ENCODE data around the gene IQGAP1.
"Not testable (repeated sequence)": the region's sequence is repeated elsewhere in the genome, so short reads cannot be mapped to it uniquely, and the experiment has no call there.

The IQGAP1 gene

DNA sequence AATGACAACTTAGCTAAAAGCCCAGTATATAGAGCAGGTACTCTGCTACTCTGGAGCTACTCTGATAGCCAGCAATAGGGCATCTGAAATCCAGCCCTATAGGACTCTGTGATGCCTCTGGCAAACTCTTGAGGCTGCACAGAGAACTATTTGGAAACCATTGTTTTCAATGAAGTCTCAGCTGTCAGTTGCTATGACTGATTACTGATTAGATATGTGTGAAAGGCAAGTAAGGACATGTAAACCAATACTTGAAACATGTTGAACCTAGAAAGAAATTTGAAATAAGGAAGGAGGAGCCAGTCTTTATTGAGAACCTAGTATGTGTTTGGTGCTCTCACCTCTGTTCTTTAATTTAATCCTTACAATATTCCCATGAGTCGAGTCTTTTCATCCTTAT lies 101.5 kb downstream of the IQGAP1 start:
- FAIRE-seq = no peak

DNA sequence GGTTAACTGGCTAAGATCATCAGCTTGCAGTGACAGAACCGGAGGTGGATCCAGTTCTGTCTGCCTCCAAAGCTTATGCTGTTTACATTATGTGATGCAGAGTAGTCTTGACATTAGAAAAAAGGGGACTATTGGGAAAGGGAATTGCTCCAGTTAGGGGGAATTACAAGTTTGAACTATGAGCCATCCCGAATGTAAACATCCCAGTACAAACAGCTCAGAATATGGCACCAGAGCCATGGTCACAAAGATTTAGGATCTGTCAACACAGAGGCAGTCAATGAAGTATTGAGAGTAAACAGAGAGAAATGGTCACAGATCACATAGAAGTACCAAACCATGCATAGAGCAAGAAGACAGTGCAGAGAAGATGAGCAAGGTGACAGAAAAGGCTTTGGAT lies 101.9 kb downstream of the IQGAP1 start:
- no peak for FAIRE-seq

DNA sequence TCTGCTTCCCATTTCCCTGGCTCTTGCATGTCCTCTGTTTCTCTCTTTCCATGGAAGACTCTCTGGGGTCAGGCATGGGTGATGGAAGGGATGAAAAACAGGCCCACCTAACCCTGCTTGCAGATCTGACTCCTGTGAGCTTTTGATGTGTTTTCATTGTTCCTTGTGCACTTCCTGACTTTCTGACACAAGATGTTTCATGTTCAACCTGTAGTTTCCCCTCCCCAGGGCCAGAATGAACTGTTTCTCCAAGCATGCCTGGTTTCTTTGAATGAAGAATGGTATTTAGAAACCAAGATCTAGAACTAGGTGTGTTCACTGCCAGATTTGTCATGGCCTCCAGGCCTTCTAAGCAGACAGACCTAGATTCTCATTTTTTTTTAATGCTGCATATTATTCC lies 105.6 kb downstream of the IQGAP1 start:
- FAIRE-seq = no peak

DNA sequence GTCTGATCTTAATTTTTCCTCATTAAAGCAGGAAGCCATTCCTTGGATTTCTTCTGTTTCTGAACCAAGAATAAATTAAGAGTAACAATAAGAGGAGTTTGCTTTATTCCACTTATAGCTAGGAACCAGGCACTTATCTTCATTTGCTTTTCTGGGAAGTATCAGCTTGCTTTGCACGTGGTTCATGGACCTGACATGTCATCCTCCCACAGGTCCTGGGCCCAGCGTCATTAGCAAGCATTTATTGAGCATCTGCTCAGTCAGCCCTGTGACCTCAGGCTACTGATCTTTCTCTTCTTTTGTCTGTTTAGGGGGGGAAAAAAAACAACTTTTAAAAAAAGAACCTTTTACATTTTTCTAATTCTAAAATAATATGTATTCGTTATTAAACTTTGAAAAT lies 107.0 kb downstream of the IQGAP1 start:
- no peak for FAIRE-seq

DNA sequence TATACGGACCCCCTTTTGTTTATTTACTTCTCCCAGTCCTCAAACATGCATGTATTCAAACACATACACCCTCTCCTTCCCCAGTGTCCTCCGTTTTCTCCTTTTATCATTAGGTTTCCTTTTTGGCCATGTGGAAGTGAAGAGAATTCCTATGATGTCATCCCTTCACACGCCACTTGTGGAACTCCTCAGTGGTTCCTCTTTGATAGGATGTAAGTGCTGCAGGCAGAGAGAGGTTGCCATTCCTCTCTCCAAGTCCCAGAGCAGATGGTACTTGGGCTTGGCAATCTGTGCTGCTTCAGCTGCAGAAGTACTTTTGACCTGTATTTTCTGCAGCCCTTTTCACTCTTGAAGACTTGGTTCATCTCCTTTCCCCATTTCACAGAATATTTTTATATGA lies 108.7 kb downstream of the IQGAP1 start:
- FAIRE-seq = no peak

DNA sequence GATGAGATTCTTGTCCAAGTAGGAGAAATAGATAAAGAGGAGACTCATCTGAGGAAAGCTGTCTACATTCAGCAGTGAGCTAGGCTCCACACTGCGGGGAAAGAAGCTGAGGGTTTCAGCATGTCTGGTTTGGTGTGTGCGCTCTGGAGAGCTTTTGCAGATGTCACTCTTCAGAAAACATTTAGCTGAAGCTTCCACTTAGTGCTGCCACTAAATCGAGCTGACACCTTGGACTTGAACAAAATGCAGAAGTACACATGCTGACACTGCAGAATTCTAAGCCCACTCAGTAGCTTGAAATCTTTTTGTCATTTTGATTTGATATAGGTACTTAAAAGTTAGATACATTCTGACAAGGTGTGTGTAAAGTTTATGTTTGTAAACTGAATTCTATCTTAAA lies 109.3 kb downstream of the IQGAP1 start:
- no peak for FAIRE-seq

DNA sequence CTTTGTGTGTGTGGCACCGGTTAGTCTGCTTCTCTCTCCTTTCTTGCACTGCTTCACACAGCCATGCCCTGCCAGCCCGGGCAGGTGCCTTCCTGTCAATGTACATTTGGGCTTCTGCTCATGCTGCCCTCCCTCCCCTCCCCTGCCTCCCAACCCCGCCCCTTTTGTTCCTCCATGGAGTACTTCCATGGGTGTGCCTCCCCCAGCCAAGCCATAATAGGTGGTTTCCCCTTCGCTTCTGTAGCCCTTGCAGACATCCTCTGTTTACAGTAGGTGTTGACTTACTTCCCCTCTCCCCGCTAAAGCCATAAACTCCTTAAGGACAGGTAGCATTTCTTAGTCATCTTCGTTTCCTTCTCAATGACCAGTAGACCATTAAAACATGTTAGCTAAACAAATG lies 109.9 kb downstream of the IQGAP1 start:
- no peak for FAIRE-seq

DNA sequence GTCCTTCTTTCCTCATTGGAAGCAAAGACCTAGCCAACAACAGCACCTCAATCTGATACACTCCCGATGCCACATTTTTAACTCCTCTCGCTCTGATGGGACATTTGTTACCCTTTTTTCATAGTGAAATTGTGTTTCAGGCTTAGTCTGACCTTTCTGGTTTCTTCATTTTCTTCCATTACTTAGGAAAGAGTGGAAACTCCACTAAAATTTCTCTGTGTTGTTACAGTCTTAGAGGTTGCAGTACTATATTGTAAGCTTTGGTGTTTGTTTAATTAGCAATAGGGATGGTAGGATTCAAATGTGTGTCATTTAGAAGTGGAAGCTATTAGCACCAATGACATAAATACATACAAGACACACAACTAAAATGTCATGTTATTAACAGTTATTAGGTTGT lies 112.1 kb downstream of the IQGAP1 start:
- FAIRE-seq = no peak

DNA sequence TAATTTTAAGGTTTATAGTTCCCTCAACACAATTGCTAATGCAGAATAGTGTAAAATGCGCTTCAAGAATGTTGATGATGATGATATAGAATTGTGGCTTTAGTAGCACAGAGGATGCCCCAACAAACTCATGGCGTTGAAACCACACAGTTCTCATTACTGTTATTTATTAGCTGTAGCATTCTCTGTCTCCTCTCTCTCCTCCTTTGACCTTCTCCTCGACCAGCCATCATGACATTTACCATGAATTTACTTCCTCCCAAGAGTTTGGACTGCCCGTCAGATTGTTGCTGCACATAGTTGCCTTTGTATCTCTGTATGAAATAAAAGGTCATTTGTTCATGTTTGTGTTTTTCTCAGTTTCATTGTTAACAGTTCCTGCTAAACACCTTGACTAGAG lies 113.9 kb downstream of the IQGAP1 start:
- FAIRE-seq = no peak

DNA sequence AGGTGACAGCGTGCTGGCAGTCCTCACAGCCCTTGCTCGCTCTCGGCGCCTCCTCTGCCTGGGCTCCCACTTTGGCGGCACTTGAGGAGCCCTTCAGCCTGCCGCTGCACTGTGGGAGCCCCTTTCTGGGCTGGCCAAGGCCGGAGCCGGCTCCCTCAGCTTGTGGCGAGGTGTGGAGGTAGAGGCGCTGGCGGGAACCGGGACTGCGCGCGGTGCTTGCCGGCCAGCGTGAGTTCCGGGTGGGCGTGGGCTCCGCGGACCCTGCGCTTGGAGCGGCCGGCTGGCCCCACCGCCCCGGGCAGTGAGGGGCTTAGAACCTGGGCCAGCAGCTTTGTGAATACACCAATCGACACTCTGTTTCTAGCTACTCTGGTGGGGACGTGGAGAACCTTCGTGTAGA lies 122.7 kb downstream of the IQGAP1 start:
- FAIRE-seq = not testable (repeated sequence)

DNA sequence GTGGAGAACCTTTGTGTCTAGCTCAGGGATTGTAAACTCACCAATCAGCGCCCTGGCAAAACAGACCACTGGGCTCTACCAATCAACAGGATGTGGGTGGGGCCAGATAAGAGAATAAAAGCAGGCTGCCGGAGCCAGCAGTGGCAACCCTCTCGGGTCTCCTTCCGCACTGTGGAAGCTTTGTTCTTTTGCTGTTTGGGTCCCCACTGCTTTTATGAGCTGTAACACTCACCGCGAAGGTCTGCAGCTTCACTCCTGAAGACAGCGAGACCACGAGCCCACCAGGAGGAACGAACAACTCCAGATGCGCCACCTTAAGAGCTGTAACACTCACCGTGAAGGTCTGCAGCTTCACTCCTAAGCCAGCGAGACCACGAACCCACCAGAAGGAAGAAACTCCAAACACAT lies 123.2 kb downstream of the IQGAP1 start:
- FAIRE-seq = not testable (repeated sequence)

DNA sequence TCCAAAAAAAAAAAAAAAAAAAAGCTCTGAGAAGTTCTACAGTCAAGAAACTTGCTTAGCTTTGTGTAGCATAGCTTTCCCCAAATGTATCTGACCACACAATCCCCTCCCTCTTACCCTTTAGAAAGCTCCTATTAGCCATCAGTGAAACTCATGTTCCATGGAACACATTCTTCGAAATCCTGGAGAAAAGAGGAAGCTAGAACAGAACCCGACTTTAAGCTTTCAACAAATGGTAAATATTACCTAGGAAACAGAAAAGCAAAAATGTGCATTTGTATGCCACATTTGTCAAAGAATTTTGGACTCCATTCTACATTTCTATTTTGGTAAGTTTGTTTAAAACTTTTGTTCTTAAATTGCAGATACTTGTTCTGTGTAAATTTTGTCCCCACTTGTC lies 124.2 kb downstream of the IQGAP1 start:
- no peak for FAIRE-seq

DNA sequence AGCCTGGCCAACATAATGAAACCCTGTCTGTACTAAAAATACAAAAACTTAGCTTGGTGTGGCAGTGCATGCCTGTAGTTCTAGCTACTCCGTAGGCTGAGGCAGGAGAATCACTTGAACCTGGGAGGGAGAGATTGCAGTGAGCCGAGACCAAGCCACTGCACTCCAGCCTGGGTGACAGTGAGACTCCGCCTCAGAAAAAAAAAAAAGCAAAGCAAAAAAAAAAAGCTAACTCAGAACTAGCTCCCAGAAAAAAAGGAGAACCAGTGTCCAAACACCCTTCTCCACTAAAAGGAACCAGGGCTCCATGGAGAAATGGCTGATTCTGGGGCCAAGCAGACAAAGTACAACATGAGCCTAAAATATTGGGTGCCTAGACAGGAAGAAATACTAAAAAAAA lies 124.9 kb downstream of the IQGAP1 start:
- FAIRE-seq = no peak

DNA sequence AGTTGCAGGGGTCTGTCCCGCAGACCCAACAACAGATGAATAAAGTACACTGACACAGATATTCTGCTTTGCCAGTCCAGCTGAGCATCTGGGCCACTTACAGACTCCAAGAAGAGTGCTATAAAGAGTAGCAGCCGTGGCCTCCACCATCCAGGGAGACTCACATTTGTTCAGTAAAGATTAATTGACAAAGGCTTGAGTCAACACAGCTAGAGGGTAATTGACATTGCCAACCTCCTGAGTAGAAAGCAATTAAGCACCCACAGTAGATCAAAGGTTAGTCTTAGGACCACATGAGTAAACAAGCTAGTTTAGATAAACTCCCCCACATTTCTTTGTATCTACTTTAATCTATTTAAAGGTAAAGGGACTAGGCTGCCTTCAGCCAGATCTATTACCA lies 125.4 kb downstream of the IQGAP1 start:
- no peak for FAIRE-seq

DNA sequence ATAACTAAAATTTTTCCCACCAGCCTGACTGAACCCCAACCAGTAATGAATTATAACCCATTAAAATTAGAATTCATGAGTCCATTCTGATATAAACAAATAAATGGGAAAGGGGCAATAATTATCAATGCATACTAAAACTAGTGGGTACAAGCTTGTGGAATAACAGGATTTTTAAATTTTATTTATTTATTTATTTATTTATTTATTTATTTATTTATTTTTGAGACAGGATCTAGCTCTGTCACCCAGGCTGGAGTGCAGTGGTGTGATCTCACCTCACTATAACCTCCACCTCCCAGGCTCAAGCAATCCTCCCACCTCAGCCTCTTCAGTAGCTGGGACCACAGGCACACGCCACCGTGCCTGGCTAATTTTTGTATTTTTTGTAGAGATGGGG lies 125.9 kb downstream of the IQGAP1 start:
- not testable (repeated sequence) for FAIRE-seq

DNA sequence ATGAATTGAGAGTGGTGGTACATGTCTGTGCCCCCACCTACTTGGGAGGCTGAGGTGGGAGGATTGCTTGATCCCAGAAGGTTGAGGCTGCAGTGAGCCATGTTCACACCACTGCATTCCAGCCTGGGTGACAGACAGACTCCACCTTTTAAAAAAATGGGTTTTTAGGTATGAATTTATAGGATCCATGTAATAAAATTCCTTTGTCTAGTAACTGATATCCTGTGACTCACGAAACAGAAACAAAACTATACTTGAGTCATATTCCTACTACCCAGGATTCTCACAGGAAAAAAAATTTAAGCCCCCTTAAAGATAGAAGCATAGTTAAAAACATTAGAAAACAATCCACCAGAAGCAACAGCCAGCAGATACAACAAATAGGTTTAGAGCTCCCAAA lies 131.6 kb downstream of the IQGAP1 start:
- FAIRE-seq = no peak

DNA sequence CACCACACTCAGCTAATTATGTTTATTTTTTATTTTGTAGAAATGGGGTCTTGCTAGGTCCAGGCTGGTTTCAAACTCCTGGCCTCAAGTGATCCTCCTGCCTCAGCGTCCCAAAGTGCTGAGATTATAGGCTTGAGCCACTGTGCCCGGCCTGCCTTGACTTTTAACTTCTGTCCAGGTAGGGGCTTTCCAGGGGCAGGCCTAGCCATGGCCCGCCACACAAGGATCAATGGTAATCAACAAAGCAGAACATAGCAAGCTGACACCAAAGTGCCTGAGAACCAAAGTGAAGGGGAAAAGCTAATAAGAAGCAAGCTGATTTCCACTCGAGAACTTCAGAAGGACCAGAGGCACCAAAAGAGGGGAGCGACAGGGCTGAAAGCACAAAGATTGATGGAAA lies 132.3 kb downstream of the IQGAP1 start:
- no peak for FAIRE-seq

DNA sequence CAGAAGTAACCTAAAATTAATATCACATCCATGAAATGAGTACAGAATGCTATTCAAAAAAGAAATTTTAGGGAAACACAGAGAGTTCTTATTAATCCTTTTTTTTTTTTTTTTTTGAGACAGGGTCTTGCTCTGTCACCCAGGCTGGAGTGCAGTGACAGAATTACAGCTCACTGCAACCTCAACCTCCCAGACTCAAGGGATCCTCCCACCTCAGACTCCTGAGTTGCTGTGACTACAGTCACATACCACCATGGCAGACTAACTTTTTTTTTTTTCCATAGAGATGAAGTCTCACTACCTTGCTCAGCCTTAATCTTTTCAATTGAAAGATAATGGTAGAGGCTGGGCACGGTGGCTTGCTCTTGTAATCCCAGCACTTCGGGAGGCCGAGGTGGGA lies 135.3 kb downstream of the IQGAP1 start:
- no peak for FAIRE-seq

DNA sequence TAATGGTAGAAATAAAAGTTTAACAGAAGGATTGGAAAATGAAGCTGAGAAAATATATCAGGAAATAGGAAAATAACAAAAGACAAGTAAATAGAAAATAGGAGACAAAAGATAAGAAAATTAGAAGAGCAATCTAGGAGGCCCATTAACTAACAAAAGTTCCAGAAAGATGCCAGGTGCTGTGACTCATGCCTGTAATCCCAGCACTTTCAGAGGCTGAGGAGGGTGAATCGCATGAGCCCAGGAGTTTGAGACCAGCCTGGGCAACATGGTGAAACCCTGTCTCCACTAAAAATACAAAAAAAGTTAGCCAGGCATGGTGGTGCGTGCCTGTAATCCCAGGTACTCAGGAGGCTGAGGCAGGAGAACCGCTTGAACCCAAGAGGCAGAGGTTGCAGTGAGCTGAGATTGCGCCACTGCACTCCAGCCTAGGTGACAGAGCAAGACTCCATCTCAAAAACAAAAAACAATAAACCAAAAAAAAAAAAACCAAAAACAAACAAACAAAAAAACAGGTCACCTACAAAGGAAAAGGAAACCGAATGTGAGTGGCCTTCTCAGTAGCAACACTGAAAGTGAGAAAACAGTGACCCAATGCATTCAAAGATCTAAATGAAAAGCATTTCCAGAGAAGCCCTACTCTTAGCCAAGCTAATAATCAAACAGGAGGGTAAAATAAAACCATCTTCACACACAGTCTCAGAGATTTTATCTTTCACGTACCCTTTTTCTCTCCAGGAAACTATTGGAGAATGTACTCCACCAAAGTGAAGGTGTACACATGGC lies 136.2 kb downstream of the IQGAP1 start:
- FAIRE-seq = not testable (repeated sequence)

DNA sequence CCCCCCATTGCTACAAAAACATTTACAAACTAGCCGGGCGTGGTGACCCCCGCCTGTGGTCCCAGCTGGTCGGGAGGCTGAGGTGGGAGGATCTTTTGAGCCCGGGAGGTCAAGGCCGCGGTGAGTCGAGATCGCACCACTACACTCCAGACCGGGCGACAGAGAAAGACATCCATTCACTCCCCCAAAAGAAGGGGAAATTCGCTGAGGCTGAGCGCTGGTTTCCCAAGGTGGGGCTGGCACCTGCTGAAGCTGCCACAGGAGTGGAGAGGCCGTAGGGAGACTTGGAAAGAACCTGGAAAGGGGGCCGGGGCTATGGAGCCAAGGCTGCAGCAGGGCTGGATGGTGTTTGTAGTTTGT lies 140.9 kb downstream of the IQGAP1 start:
- FAIRE-seq = no peak

DNA sequence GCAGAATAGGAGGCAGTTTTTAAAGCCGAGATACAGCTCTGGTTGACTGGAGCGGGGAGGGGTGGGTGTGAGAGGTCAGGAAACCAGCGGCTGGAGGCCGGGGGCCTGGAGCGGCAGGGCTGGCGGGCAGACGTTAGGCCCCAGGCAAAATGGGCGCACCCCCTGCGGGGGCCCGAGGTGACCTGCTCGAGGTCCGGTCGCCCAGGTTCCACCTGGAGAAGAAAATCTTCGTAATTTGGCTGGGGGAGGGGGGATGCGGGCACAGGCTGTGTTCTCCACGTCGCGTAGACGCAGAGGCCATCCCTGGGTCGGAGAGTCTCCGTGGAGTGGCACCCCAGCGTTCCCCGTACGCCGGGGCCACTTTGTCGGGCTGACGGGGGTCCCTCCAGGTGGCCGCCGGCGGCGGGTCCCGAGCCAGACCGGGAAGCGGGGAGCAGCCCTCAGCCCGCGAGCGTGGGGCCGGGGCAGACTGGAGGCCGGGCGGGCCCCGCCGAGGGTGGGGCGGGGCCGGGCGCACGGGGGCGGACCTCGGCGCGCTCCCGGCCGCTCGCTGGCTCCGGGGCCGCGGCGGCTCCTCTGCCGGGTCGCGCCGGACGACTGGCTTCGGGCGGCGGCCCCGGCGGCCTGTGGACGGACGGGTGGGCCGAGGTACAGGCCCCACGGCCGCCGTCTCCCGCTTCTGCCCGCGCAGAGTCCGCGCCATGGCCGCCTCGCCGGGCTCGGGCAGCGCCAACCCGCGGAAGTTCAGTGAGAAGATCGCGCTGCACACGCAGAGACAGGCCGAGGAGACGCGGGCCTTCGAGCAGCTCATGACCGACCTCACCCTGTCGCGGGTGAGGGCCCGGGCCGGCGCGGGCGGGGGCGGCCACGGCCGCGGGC lies 141.6 kb downstream of the IQGAP1 start, which contains the start of gene CRTC3:
Gene CRTC3, plus strand, starts transcription at position 553 of the 879 bp plus-strand sequence. Its CDS starts 149 bp downstream, at position 702.
- FAIRE-seq = no peak

DNA sequence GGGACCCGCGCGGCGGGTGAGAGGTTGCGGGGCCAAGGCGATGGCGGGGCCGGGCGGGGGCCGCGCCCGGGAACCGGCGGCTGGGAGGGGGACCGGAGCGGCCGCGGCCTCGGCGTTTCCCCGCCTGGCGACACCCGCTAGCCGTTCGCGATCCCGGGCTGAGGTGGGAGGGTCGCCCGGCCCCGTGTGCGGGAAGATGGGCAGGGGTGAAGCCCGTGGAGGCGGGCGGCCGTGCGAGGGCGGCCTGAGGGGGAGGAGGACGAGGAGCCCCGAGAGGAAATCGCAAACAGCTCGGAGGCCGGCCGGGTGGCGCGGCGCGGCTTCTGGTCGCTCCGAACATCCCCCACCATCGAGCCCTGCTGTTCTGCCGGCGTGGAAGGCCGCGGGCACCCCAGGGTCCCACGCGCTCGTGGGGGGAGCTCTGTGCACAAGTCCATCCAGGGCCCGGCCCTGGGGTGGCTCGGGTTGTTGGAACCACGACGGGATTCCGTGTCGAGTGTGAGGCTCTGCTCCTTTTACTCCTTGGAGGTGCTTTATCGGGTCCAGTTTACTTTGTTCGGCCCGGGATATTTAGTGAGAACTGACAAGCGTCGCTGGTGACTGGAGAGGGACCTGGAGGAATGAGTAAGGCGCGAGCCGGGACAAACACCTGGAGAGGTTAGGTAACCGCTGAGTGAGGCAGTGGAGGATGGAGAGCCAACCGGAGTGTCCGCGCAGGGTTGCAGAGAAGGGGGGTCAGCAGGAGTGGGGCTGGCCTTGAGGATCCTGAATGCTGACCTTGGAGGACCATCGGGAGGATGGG lies 142.4 kb downstream of the IQGAP1 start:
- no peak for FAIRE-seq

DNA sequence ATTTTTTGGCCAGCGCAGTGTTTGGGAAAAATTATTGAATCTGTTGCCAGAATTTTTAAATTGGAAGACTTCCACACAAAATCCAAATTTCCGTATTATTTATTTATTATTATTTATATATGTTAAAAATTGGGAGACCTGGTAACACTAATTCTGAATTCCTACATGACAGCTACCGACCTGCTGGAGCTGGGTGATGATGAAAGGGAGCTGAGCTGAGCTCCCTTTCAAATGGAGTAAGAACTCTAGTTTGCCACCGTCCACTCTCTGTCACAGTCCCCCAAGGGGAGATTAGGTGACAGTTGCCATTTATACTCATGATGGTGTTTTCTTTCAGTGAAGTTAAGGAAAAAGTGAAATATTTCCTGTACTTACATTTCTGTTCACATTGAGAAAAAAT lies 143.1 kb downstream of the IQGAP1 start:
- no peak for FAIRE-seq
